Breast epithelium (tissue), 3 donors: ENCODE data around the gene C5AR1.

Source experiments
- CTCF ChIP-seq, 3 donors: fragments of 450-650 bp; IDR thresholded peaks; one replicate each; pipeline ENCODE4 v1.5.1; 2016 to 2017; ENCODE audit warnings: antibody characterized with exemption in 3 of 3, mild to moderate bottlenecking in 3 of 3, moderate library complexity in 3 of 3
- POLR2A ChIP-seq: fragments of 450-650 bp; IDR thresholded peaks from one replicate; pipeline ENCODE4 v1.6.1; 2016; ENCODE audit warnings: antibody characterized with exemption, mild to moderate bottlenecking, moderate library complexity

DNA sequence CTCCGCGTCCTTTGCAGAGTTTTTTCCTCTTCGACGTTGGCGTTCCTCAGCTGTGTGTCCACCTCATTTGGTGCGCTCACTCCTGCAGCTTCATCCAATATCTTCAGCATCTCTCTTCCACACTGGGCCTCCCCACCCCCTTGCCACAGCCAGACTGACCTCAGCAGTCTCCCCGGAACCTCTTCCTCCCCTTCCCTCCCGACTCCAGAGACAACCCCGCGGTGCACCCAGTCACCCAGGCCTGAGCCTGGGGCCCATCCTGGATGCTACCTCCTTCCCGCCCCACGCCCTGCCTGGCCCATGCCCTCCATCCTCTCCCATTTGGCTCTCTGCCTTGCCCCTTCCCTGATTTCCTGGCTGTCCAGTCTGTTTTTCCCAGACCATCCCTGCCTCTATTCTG is 14.2 kb downstream of the C5AR1 start:
- TF ChIP-seq POLR2A (no peak), CTCF (IDR thresholded peaks at IDR 0.05) (no peak)
